Lung (tissue), 12 donors: Measurements from ENCODE around the gene ABR. TPM values are rescaled to one million over a fixed set of nuclear protein-coding genes. Genes with fewer than 3 reads are reported as not detected.

Source experiments
- ATAC-seq: fragments of 200-7000 bp; cut with Tn5 transposase; one replicate; pipeline ENCODE4 v1.9.1; 2020; ENCODE audit warnings: moderate number of reproducible peaks; ENCODE audit not compliant: insufficient read depth, low FRiP score
- DNase-seq, 3 donors: peaks; one replicate each; pipeline ENCODE4 v3.0.0-alpha.2; 2013 to 2017
- H3K27ac ChIP-seq, 2 donors: one replicate each; pipeline ENCODE4 v1.5.1; 2013; ENCODE audit warnings: mild to moderate bottlenecking in 2 of 2, moderate library complexity in 2 of 2, control low read depth in 1 of 2, inconsistent platforms in 1 of 2, low read depth in 1 of 2, low read length in 1 of 2
- H3K27me3 ChIP-seq, 3 donors: one replicate each; pipeline ENCODE4 v1.5.1; 2013; ENCODE audit warnings: low read length in 2 of 3; ENCODE audit not compliant: control insufficient read depth in 3 of 3, insufficient read depth in 3 of 3
- H3K36me3 ChIP-seq, 4 donors: one replicate each; pipeline ENCODE4 v1.5.1; 2013; ENCODE audit warnings: low read length in 4 of 4, mild to moderate bottlenecking in 1 of 4, moderate library complexity in 1 of 4; ENCODE audit not compliant: control insufficient read depth in 4 of 4, insufficient read depth in 4 of 4
- H3K4me1 ChIP-seq, 5 donors: one replicate each; pipeline ENCODE4 v1.5.1; 2013; ENCODE audit warnings: low read length in 5 of 5, mild to moderate bottlenecking in 2 of 5, moderate library complexity in 1 of 5; ENCODE audit not compliant: control insufficient read depth in 5 of 5, insufficient read depth in 5 of 5
- H3K4me3 ChIP-seq: one replicate; pipeline ENCODE4 v1.5.1; 2013; ENCODE audit warnings: mild to moderate bottlenecking, control low read depth, moderate library complexity
- H3K9ac ChIP-seq, 2 donors: one replicate each; pipeline ENCODE4 v1.5.1; 2013; ENCODE audit warnings: low read length in 2 of 2, control low read depth in 1 of 2; ENCODE audit not compliant: insufficient read depth in 1 of 2
- H3K9me3 ChIP-seq, 4 donors: one replicate each; pipeline ENCODE4 v1.5.1; 2013; ENCODE audit warnings: low read length in 3 of 4, mild to moderate bottlenecking in 1 of 4, moderate library complexity in 1 of 4; ENCODE audit not compliant: control insufficient read depth in 4 of 4, insufficient read depth in 3 of 4
- WGBS, 2 donors: extraction: QIAGEN DNeasy Blood & Tissue Kit; methylation state at CpG; one replicate each; pipeline ENCODE4 v1.1.7; 2013; 5-methylcytosine and 5-hydroxymethylcytosine counted together
- polyA plus RNA-seq, 2 donors: library from polyadenylated mRNA; stranded (reverse); fragments of 200-250 nt; gene quantifications; one replicate each; pipeline ENCODE4 v1.2.1, GENCODE V29; 2013
- total RNA-seq, 2 donors: library from RNA; depleted of rRNA in 1 of 2; stranded (reverse); fragments of >200 nt in 1 of 2; gene quantifications; one replicate each; pipeline ENCODE4 v1.2.1, GENCODE V29; 2014 to 2021
- TF ChIP-seq, protein P1 (sequence below): IDR thresholded peaks from 2 replicates; pipeline ENCODE4 v1.5.1; 2012; ENCODE audit warnings: mild to moderate bottlenecking; ENCODE audit errors: control extremely low read depth, extremely low read depth
- donor health status: control.
- donor health status: control.
- donor health status: Bipolar disorder and iron deficiency.
- donor health status: healthy.
- donor health status: DM: yes; HTN: yes; CAD: no.

Gene ABR
- total and polyA plus RNA-seq, 4 donors: 54.8 to 187 (median 70.2) TPM

DNA sequence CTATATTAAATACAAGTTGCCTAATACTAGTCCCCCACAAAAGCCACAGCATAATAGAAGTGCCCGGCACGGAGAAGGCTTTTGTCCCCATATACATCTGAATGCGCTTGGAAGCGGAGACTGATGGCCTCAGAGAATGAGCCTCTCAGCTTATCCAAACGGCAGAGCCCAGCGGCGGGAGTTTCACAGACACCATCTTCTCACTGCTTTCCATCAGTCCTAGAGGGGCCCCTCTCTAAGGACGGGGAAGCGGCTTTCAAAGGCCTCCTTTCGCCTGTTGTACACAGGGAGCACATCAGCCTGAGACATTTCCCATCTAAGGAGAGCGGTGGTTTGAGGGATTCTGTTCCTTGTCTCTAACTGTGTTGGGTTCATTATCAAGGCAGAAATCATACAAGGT lies 217.1 kb downstream of the ABR start:
- ATAC-seq: no peak
- Histone ChIP-seq H3K36me3 (peaks cover 0 to under 1% (median 0%) of the 10 kb centered on the region in 4 donors), H3K4me1 (peaks cover 0 to 17% (median 15%) of the 10 kb centered on the region in 5 donors), H3K27ac (no peak overlapping the region), H3K4me3 (no peak overlapping the region), H3K9me3 (peaks cover 0 to 2% (median 0%) of the 10 kb centered on the region in 4 donors), H3K9ac (no peak overlapping the region), H3K27me3 (no peaks in the 10 kb centered on the region)
- WGBS, 2 donors: 81 to 87% methylated on average over 11 of the region's 11 CpGs
- DNase-seq: no peak
- TF ChIP-seq, protein P1, sequence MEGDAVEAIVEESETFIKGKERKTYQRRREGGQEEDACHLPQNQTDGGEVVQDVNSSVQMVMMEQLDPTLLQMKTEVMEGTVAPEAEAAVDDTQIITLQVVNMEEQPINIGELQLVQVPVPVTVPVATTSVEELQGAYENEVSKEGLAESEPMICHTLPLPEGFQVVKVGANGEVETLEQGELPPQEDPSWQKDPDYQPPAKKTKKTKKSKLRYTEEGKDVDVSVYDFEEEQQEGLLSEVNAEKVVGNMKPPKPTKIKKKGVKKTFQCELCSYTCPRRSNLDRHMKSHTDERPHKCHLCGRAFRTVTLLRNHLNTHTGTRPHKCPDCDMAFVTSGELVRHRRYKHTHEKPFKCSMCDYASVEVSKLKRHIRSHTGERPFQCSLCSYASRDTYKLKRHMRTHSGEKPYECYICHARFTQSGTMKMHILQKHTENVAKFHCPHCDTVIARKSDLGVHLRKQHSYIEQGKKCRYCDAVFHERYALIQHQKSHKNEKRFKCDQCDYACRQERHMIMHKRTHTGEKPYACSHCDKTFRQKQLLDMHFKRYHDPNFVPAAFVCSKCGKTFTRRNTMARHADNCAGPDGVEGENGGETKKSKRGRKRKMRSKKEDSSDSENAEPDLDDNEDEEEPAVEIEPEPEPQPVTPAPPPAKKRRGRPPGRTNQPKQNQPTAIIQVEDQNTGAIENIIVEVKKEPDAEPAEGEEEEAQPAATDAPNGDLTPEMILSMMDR: no peak

DNA sequence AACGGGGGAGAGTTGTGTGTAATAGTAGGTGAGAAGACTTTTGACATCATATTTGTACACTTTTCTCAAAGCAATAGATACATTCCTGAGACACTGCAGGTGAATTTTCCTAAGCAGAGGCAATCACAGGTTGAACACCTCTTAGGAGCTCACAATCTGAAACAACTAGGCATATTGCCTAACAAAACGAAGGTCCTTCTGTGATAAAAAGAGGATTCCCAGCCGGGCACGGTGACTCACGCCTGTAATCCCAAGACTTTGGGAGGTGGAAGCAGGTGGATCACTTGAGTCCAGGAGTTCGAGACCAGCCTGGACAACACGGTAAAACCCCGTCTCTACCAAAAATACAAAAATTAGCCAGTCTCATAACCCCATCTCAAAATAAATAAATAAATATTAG lies 217.6 kb downstream of the ABR start:
- TF ChIP-seq, protein P1: no peak
- peaks cover 0 to 2% (median 0%) of the 10 kb centered on the region in 4 donors for H3K9me3 ChIP-seq
- H3K4me1 ChIP-seq: peaks cover 0 to 17% (median 15%) of the 10 kb centered on the region in 5 donors
- H3K27ac ChIP-seq: no peak overlapping the region
- 84 to 91% methylated on average over 8 of the region's 8 CpGs for WGBS, 2 donors
- H3K36me3 ChIP-seq: peaks cover 0 to 2% (median 0%) of the 10 kb centered on the region in 4 donors
- DNase-seq: no peak
- H3K9ac ChIP-seq: no peak overlapping the region
- H3K27me3 ChIP-seq: no peaks in the 10 kb centered on the region
- no peak for ATAC-seq
- no peak overlapping the region for H3K4me3 ChIP-seq

DNA sequence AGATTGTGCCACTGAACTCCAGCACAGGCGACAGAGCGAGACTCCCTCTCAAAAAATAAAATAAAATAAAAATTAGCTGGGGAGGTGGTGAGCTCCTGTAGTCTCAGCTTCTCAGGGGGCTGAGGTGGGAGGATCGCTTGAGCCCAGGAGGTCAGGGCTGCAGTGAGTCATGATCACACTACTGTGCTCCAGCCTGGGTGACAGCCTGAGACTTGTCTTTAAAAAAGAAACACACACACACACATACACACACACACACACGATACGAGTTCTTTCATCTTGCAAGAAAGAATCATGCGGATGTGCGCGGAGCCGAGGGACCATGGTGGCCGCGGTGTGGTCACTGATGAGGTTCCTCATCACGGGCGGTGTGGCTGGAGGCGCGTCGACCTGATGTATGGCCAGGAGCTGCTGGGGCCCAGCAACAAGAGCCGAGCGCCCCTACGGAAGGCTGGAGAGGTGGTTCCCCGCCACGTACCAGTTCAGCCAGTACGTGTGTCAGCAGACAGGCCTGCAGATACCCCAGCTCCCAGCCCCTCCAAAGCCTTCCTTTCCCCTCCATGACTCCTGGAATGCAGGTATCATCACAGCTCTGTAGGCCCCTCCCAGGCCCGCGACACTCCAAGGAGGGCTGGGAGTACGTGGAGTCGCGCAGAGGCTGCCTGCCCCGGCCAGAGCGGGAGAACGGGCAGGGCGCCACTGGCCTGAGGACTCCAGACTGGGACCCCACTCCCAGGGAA lies 220.9 kb downstream of the ABR start:
- Histone ChIP-seq H3K4me1 (peaks cover 0 to 7% (median 3%) of the 10 kb centered on the region in 5 donors), H3K27ac (no peak overlapping the region), H3K36me3 (peaks cover 0 to 2% (median 0%) of the 10 kb centered on the region in 4 donors), H3K4me3 (no peak overlapping the region), H3K9me3 (peaks cover 0 to 2% (median 0%) of the 10 kb centered on the region in 4 donors), H3K9ac (no peak overlapping the region), H3K27me3 (no peaks in the 10 kb centered on the region)
- DNase-seq (no peak), ATAC-seq (no peak)
- TF ChIP-seq, protein P1: no peak
- WGBS, 2 donors: 91 to 92% methylated on average over 31 of the region's 31 CpGs
